Upper lobe of left lung (tissue), 6 donors: Measurements from ENCODE around the gene SLC9C2. TPM values are rescaled to one million over a fixed set of nuclear protein-coding genes. Genes with fewer than 3 reads are reported as not detected.
"Not testable (repeated sequence)": the region's sequence is repeated elsewhere in the genome, so short reads cannot be mapped to it uniquely, and the experiment has no call there.

Source experiments
- ATAC-seq, 2 donors: fragments of 200-7000 bp; cut with Tn5 transposase; one replicate each; pipeline ENCODE4 v1.9.1; 2022; ENCODE audit warnings: mild to moderate bottlenecking in 2 of 2, moderate library complexity in 2 of 2; ENCODE audit not compliant: low FRiP score in 2 of 2
- DNase-seq, 2 donors: peaks; one replicate each; pipeline ENCODE4 v3.0.0-alpha.2; 2019 to 2020
- H3K27ac ChIP-seq, 4 donors: fragments of 200-600 bp; sonication (generic); one replicate each; pipeline ENCODE4 v1.5.1; 2016 to 2019
- H3K27me3 ChIP-seq, 4 donors: fragments of 200-600 bp; sonication (generic); one replicate each; pipeline ENCODE4 v1.5.1; 2017 to 2019
- H3K36me3 ChIP-seq, 4 donors: fragments of 200-600 bp; sonication (generic); one replicate each; pipeline ENCODE4 v1.5.1; 2016 to 2019
- H3K4me1 ChIP-seq, 4 donors: fragments of 200-600 bp; sonication (generic); one replicate each; pipeline ENCODE4 v1.5.1; 2018 to 2019
- H3K4me3 ChIP-seq, 4 donors: fragments of 200-600 bp; sonication (generic); one replicate each; pipeline ENCODE4 v1.5.1; 2017 to 2019; ENCODE audit warnings: mild to moderate bottlenecking in 2 of 4, moderate library complexity in 1 of 4
- H3K9me3 ChIP-seq, 4 donors: fragments of 200-600 bp; sonication (generic); one replicate each; pipeline ENCODE4 v1.5.1; 2018 to 2019
- EP300 ChIP-seq, 4 donors: sonication (generic); formaldehyde crosslinking; IDR thresholded peaks; one replicate each; pipeline ENCODE4 v1.5.1; 2017; ENCODE audit warnings: antibody characterized with exemption in 4 of 4, control low read depth in 2 of 4
- POLR2A ChIP-seq, 4 donors: fragments of 450-650 bp; IDR thresholded peaks; one replicate each; pipeline ENCODE4 v1.5.1; 2016 to 2017; ENCODE audit warnings: antibody characterized with exemption in 4 of 4, mild to moderate bottlenecking in 2 of 4
- POLR2AphosphoS5 ChIP-seq, 2 donors: sonication (generic); formaldehyde crosslinking; IDR thresholded peaks; one replicate each; pipeline ENCODE4 v1.5.1; 2017; ENCODE audit warnings: antibody characterized with exemption in 2 of 2
- WGBS, 2 donors: methylation state at CpG; one replicate each; pipeline ENCODE4 v1.1.5; 2017 to 2018; 5-methylcytosine and 5-hydroxymethylcytosine counted together
- total RNA-seq, 6 donors: library from RNA; depleted of rRNA in 4 of 6; stranded (reverse); fragments of >200 nt in 4 of 6; gene quantifications; one replicate each; pipeline versions ENCODE4 v1.1.0 to v1.2.1, GENCODE V29; 2016 to 2021
- TF ChIP-seq, protein P1 (sequence below), 6 experiments: fragments of 450-650 bp in 4 of 6; fragments of 200-600 bp in 2 of 6; sonication (generic) in 2 of 6; IDR thresholded peaks; one replicate each; pipeline ENCODE4 v1.5.1; 2016 to 2019; ENCODE audit warnings: antibody characterized with exemption in 6 of 6
- donor health status: DM: no; HTN: no; CAD: no; lungs with moderate emphysema.
- donor health status: DM: no; HTN: yes; CAD: no; lungs with severe emphysema.

SLC9C2 gene
- total RNA-seq, 6 donors from 2014 or later, result 0.15 to 1.5 (median 0.76) TPM; not detected in 2

DNA sequence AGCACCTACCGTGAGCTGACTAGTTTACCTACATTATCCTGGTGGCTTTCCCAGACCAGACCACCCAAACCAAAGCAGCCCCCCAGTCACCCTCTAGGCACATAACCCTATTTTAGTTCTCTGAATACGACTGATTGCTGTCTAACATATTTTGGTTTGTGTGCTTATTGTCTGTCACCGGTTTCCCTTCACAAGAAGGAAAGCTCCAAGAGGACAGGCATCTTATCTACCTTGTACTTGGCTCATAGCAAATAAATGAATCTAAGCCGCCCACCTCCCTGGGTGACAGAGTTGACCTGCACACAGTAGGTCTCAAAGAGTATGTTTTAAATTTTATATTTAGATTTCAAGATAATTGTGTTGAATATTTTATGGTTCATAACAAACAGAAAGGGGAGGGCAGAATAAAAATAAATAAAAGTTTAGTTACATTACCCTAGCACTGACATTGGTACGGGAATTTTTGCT is 126.6 kb downstream of the SLC9C2 start:
- ATAC-seq (no peak), DNase-seq (no peak)
- Histone ChIP-seq H3K4me1 (peaks cover 32 to 53% (median 48%) of the 10 kb centered on the region in 4 donors), H3K27ac (peak overlapping the region; percentile 96 to 98 (median 98)), H3K9me3 (no peaks in the 10 kb centered on the region), H3K27me3 (no peaks in the 10 kb centered on the region), H3K4me3 (peak overlapping the region; percentile 66 to 92 (median 79)), H3K36me3 (peaks cover 3 to 13% (median 4%) of the 10 kb centered on the region in 4 donors)
- TF ChIP-seq POLR2AphosphoS5 (IDR thresholded peaks at IDR 0.05) (no peak), EP300 (IDR thresholded peaks at IDR 0.05) (no peak), POLR2A (IDR thresholded peaks at IDR 0.05) (no peak)
- TF ChIP-seq, protein P1, sequence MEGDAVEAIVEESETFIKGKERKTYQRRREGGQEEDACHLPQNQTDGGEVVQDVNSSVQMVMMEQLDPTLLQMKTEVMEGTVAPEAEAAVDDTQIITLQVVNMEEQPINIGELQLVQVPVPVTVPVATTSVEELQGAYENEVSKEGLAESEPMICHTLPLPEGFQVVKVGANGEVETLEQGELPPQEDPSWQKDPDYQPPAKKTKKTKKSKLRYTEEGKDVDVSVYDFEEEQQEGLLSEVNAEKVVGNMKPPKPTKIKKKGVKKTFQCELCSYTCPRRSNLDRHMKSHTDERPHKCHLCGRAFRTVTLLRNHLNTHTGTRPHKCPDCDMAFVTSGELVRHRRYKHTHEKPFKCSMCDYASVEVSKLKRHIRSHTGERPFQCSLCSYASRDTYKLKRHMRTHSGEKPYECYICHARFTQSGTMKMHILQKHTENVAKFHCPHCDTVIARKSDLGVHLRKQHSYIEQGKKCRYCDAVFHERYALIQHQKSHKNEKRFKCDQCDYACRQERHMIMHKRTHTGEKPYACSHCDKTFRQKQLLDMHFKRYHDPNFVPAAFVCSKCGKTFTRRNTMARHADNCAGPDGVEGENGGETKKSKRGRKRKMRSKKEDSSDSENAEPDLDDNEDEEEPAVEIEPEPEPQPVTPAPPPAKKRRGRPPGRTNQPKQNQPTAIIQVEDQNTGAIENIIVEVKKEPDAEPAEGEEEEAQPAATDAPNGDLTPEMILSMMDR (IDR thresholded peaks at IDR 0.05), result no peak
- WGBS, 2 donors, result 37 to 53% methylated on average over 5 of the region's 5 CpGs

GRCh38 chr1:173475564-173476196 is 127.2 kb downstream of the SLC9C2 start:
- peaks cover 32 to 53% (median 48%) of the 10 kb centered on the region in 4 donors for H3K4me1 ChIP-seq
- no peaks in the 10 kb centered on the region for H3K27me3 ChIP-seq
- TF ChIP-seq EP300 (IDR thresholded peaks at IDR 0.05), result peak in 1 of 4 donors; percentile 34
- no peak for TF ChIP-seq POLR2A (IDR thresholded peaks at IDR 0.05)
- ATAC-seq (no peak), DNase-seq (peak in 1 of 2 donors; percentile 39)
- H3K4me3 ChIP-seq, result peak overlapping the region in 3 of 4 donors; percentile 77 to 92 (median 81)
- peaks cover 0 to 4% (median 3%) of the 10 kb centered on the region in 4 donors for H3K9me3 ChIP-seq
- peak overlapping the region; percentile 96 to 98 (median 98) for H3K27ac ChIP-seq
- WGBS, 2 donors, result 44 to 45% methylated on average over 5 of the region's 5 CpGs
- H3K36me3 ChIP-seq, result peaks cover 0 to 7% (median 0%) of the 10 kb centered on the region in 4 donors

- Histone ChIP-seq H3K4me1 (peaks cover 29 to 49% (median 44%) of the 10 kb centered on the region in 4 donors), H3K9me3 (peaks cover 0 to 11% (median 6%) of the 10 kb centered on the region in 4 donors), H3K27ac (peak overlapping the region; percentile 49 to 98 (median 74)), H3K4me3 (peak overlapping the region in 2 of 4 donors; percentile 81 to 92)
- not testable (repeated sequence) for H3K36me3 ChIP-seq, DNase-seq, H3K27me3 ChIP-seq, ATAC-seq
- WGBS, 2 donors, result 64 to 68% methylated on average over 17 of the region's 17 CpGs
Observed at GRCh38 chr1:173474780-173475421, 128.0 kb downstream of the SLC9C2 start.

DNA sequence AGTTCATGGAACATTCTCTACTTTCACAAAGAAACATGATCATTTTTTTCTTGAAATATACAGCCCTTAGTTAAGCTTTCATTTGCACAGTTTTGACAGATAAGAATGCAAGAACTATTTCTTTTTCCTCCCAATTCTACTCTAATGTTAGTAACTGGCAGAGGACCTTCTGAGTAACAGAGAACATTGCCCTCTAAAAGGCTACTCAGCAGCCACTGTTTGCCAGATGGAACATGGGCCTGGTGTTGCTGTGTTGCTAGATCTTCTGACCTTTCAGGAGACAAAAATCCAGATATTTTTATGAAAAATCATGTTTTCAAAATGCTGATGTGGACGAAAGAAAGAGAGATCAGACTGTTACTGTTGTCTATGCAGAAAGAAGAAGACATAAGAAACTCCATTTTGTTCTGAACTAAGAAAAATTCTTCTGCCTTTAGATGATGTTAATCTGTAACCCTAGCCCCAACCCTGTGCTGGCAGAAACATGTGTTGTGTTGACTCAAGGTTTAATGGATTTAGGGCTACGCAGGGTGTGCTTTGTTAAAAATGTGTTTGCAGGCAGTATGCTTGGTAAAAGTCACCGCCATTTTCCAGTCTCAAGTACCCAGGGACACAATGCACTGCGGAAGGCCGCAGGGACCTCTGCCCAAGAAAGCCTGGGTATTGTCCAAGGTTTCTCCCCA is 128.6 kb downstream of the SLC9C2 start:
- DNase-seq, result no peak
- H3K27ac ChIP-seq, result peak overlapping the region; percentile 7 to 96 (median 56)
- H3K27me3 ChIP-seq, result no peaks in the 10 kb centered on the region
- ATAC-seq, result no peak
- WGBS, 2 donors, result 64 to 87% methylated on average over 5 of the region's 5 CpGs
- peaks cover 0 to 11% (median 6%) of the 10 kb centered on the region in 4 donors for H3K9me3 ChIP-seq
- peaks cover 24 to 42% (median 39%) of the 10 kb centered on the region in 4 donors for H3K4me1 ChIP-seq
- H3K36me3 ChIP-seq, result no peaks in the 10 kb centered on the region
- TF ChIP-seq EP300 (IDR thresholded peaks at IDR 0.05) (no peak), POLR2A (IDR thresholded peaks at IDR 0.05) (no peak), POLR2AphosphoS5 (IDR thresholded peaks at IDR 0.05) (no peak)
- TF ChIP-seq, protein P1 (IDR thresholded peaks at IDR 0.05), result no peak
- no peak overlapping the region for H3K4me3 ChIP-seq

DNA sequence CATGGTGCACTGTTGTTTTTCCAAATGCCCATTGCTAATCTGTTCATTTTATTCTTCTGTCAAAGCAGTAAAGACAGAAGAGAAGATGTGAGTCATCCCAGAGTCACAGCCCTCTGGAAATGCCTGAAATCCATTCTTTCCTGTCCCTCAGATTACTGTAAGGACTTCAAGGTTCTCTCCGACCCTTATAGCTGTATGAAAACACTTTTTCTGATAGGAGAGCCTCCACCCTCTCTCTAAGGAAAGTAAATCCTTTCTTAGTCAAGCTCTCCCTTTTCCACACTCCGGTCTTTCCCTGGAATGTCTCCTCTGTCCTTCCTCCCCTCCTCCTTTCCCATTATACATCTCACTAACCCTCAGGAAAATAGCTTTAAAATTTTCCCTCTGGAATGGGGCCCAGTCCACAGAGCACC is 129.3 kb downstream of the SLC9C2 start:
- H3K36me3 ChIP-seq, result no peaks in the 10 kb centered on the region
- peak overlapping the region; percentile 7 to 96 (median 56) for H3K27ac ChIP-seq
- H3K4me1 ChIP-seq, result peaks cover 17 to 36% (median 33%) of the 10 kb centered on the region in 4 donors
- no peak for ATAC-seq
- 62 to 64% methylated on average over 2 of the region's 2 CpGs for WGBS, 2 donors
- no peaks in the 10 kb centered on the region for H3K27me3 ChIP-seq
- H3K4me3 ChIP-seq, result no peak overlapping the region
- no peak for DNase-seq
- peaks cover 0 to 11% (median 6%) of the 10 kb centered on the region in 4 donors for H3K9me3 ChIP-seq
- TF ChIP-seq EP300 (IDR thresholded peaks at IDR 0.05), result no peak
- no peak for TF ChIP-seq POLR2AphosphoS5 (IDR thresholded peaks at IDR 0.05)
- TF ChIP-seq, protein P1 (IDR thresholded peaks at IDR 0.05), result no peak
- TF ChIP-seq POLR2A (IDR thresholded peaks at IDR 0.05), result no peak
